ENCODE results near the gene FBXO27.

DNA sequence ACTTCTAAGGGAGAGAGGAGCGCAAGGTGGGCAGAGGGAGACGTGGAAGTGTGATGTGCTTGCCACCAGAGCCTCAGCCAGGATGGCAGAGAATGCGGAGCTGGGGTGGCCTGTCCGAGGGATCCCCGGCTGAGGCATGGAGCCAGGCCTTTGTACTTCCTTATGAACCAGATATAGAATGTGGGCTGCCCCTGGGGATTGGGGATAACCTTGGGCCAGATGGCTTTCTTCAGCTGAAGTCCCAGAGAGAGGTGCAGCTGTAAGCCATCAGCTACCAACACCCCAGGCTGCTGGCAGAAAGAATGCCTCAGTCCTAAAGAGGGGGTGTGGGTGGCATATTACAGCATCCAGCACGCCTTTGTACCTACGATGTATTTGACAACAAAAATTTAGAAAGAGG is 31.3 kb downstream of the FBXO27 start:
- TF ChIP-seq, protein P1, sequence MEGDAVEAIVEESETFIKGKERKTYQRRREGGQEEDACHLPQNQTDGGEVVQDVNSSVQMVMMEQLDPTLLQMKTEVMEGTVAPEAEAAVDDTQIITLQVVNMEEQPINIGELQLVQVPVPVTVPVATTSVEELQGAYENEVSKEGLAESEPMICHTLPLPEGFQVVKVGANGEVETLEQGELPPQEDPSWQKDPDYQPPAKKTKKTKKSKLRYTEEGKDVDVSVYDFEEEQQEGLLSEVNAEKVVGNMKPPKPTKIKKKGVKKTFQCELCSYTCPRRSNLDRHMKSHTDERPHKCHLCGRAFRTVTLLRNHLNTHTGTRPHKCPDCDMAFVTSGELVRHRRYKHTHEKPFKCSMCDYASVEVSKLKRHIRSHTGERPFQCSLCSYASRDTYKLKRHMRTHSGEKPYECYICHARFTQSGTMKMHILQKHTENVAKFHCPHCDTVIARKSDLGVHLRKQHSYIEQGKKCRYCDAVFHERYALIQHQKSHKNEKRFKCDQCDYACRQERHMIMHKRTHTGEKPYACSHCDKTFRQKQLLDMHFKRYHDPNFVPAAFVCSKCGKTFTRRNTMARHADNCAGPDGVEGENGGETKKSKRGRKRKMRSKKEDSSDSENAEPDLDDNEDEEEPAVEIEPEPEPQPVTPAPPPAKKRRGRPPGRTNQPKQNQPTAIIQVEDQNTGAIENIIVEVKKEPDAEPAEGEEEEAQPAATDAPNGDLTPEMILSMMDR (conservative IDR thresholded peaks at IDR 0.05; ENCODE audit: low read length), result no peak
- no peak for TF ChIP-seq EZH2phosphoT487 (IDR thresholded peaks at IDR 0.05; ENCODE audit: borderline replicate concordance)

Measured in Loucy (cell line).